K562 (cell line): ENCODE measurements around the gene MBOAT2. TPM values are rescaled to one million over a fixed set of nuclear protein-coding genes. Genes with fewer than 3 reads are reported as not detected.

ENCODE experiments used
- ATAC-seq: fragments of 200-7000 bp; cut with Tn5 transposase; 3 replicates; pipeline ENCODE4 v1.9.1; 2020; ENCODE audit warnings: moderate library complexity
- BruUV-seq: library from RNA; stranded (reverse); fragments of 400-500 nt; replicated peaks from 2 replicates; lab custom pipeline; 2021; lab: Mats Ljungman, UMichigan
- CTCF ChIA-PET: fragments of 300-600 bp; formaldehyde crosslinking; extraction: SDS; loops from one replicate; lab custom pipeline; 2021; ENCODE audit warnings: low intra/inter-chr PET ratio; lab: Yijun Ruan, JAX
- POLR2A ChIA-PET: fragments of 300-600, 350-650 bp; sonication (Branson Sonifier 250); formaldehyde crosslinking; extraction: SDS; loops from one replicate; lab custom pipeline; 2021; ENCODE audit warnings: antibody characterized with exemption, inconsistent platforms; lab: Yijun Ruan, JAX
- DNase-seq, 4 experiments: peaks; one replicate each; pipeline versions ENCODE4 v3.0.0 to v3.0.0-alpha.2; 2011 to 2018; ENCODE audit warnings: low spot score in 3 of 4, mixed read lengths in 3 of 4; ENCODE audit errors: extremely low read depth in 1 of 4
- FAIRE-seq: peaks from 2 replicates; lab custom pipeline; 2011; peaks lifted over from hg19 to GRCh38; lab: Jason Lieb, UNC
- H2AFZ ChIP-seq: 2 replicates; pipeline ENCODE4 v1.6.0; 2011; ENCODE audit warnings: low read depth, low read length, control low read depth, inconsistent platforms
- H3K27ac ChIP-seq: fragments of 200-600 bp; 3 replicates; pipeline ENCODE4 v1.8.0; 2011; ENCODE audit warnings: low read depth, mild to moderate bottlenecking, control low read depth, inconsistent platforms, low read length, moderate library complexity, mixed read lengths; ENCODE audit errors: extremely low read depth
- H3K27me3 ChIP-seq, 2 experiments: fragments of 300-600 bp in 1 of 2; 2 replicates in 1 of 2; 3 replicates in 1 of 2; pipeline versions ENCODE4 v1.6.0 to v1.8.0; 2011; ENCODE audit warnings: inconsistent platforms in 2 of 2, low read length in 2 of 2, mild to moderate bottlenecking in 1 of 2, mixed read lengths in 1 of 2, moderate library complexity in 1 of 2; ENCODE audit not compliant: control insufficient read depth in 2 of 2, insufficient read depth in 2 of 2
- H3K36me3 ChIP-seq: fragments of 300-600 bp; 3 replicates; pipeline ENCODE4 v1.8.0; 2011; ENCODE audit warnings: mild to moderate bottlenecking, low read length, inconsistent platforms; ENCODE audit not compliant: control insufficient read depth, insufficient read depth
- H3K4me1 ChIP-seq, 2 experiments: fragments of 200-600 bp in 1 of 2; replicated peaks in 1 of 2; 2 replicates in 1 of 2; 3 replicates in 1 of 2; pipeline versions ENCODE4 v1.5.1 to v1.8.0; 2011; ENCODE audit warnings: inconsistent platforms in 2 of 2, low read length in 2 of 2, mild to moderate bottlenecking in 1 of 2, mixed read lengths in 1 of 2, moderate library complexity in 1 of 2; ENCODE audit not compliant: control insufficient read depth in 2 of 2, insufficient read depth in 2 of 2
- H3K4me2 ChIP-seq: 2 replicates; pipeline ENCODE4 v1.6.1; 2011; ENCODE audit warnings: low read length, control low read depth, inconsistent platforms, mixed read lengths; ENCODE audit not compliant: insufficient read depth
- H3K4me3 ChIP-seq: fragments of 200-600 bp; sonication (generic), shearing (Covaris generic); 2 replicates; pipeline ENCODE4 v1.5.1; 2016; ENCODE audit warnings: control low read depth, inconsistent platforms
- H3K79me2 ChIP-seq: fragments of 200-600 bp; 3 replicates; pipeline ENCODE4 v1.8.0; 2011; ENCODE audit warnings: low read length, inconsistent platforms; ENCODE audit not compliant: control insufficient read depth, insufficient read depth
- H3K9ac ChIP-seq, 2 experiments: 2 replicates each; pipeline versions ENCODE4 v1.6.0 to v1.6.1; 2011; ENCODE audit warnings: low read depth in 2 of 2, low read length in 2 of 2, control low read depth in 1 of 2, inconsistent platforms in 1 of 2, mild to moderate bottlenecking in 1 of 2, mixed read lengths in 1 of 2; ENCODE audit not compliant: insufficient read depth in 1 of 2
- H3K9me1 ChIP-seq: one replicate; pipeline ENCODE4 v1.6.0; 2011; ENCODE audit warnings: inconsistent platforms, mild to moderate bottlenecking, low read length, moderate library complexity; ENCODE audit not compliant: control insufficient read depth, insufficient read depth
- H3K9me3 ChIP-seq: replicated peaks from 2 replicates; pipeline ENCODE4 v1.5.1; 2011; ENCODE audit warnings: low read depth, low read length, inconsistent platforms; ENCODE audit not compliant: control insufficient read depth, insufficient read depth
- H4K20me1 ChIP-seq: replicated peaks from 2 replicates; pipeline ENCODE4 v1.6.1; 2011; ENCODE audit warnings: low read length, inconsistent platforms, mixed read lengths; ENCODE audit not compliant: control insufficient read depth, insufficient read depth
- CTBP1 ChIP-seq: fragments of 450-650 bp; IDR thresholded peaks from 2 replicates; pipeline ENCODE4 v1.6.1; 2016; ENCODE audit warnings: borderline replicate concordance
- EP300 ChIP-seq: IDR thresholded peaks from 2 replicates; pipeline ENCODE4 v1.6.1; 2012; ENCODE audit warnings: low read length, improper control_type of control experiment
- HSF4 ChIP-seq: fragments of 250-450 bp; sonication (Bioruptor Pico); IDR thresholded peaks from 2 replicates; pipeline ENCODE4 v2.1.2; 2022; ENCODE audit warnings: mild to moderate bottlenecking, moderate library complexity, borderline replicate concordance
- KDM2B ChIP-seq: fragments of 250-450 bp; sonication (Bioruptor Pico); IDR thresholded peaks from 2 replicates; pipeline ENCODE4 v1.8.0; 2021; ENCODE audit warnings: mild to moderate bottlenecking, moderate library complexity
- KLF1 ChIP-seq: fragments of 450-650 bp; IDR thresholded peaks from 2 replicates; pipeline ENCODE4 v1.6.1; 2016; ENCODE audit warnings: missing genetic modification characterization, missing compliant biosample characterization
- NFIX ChIP-seq: fragments of 250-450 bp; sonication (Bioruptor Pico); IDR thresholded peaks from 2 replicates; pipeline ENCODE4 v1.4.0; 2020; ENCODE audit warnings: low read depth, mild to moderate bottlenecking, moderate library complexity
- RNF2 ChIP-seq: sonication (generic); IDR thresholded peaks from 2 replicates; pipeline ENCODE4 v1.6.1; 2016
- SMAD3 ChIP-seq: fragments of 450-650 bp; formaldehyde crosslinking; conservative IDR thresholded peaks from 2 replicates; pipeline ENCODE4 v1.4.0; 2020; ENCODE audit warnings: mild to moderate bottlenecking
- SNAPC5 ChIP-seq: fragments of 250-450 bp; sonication (Bioruptor Pico); IDR thresholded peaks from 2 replicates; pipeline ENCODE4 v1.8.0; 2021; ENCODE audit warnings: moderate library complexity, mild to moderate bottlenecking, inconsistent platforms
- TEAD1 ChIP-seq, 2 experiments: fragments of 450-650 bp in 1 of 2; sonication (generic) in 1 of 2; formaldehyde crosslinking; IDR thresholded peaks; 2 replicates each; pipeline versions ENCODE4 v1.4.0 to v1.8.0; 2020 to 2022; ENCODE audit warnings: mild to moderate bottlenecking in 2 of 2, missing genetic modification reagents in 1 of 2
- THRAP3 ChIP-seq: fragments of 450-650 bp; IDR thresholded peaks from 2 replicates; pipeline ENCODE4 v1.6.1; 2016; ENCODE audit warnings: mild to moderate bottlenecking, inconsistent platforms, borderline replicate concordance
- ZKSCAN1 ChIP-seq: fragments of 150-350 bp; IDR thresholded peaks from 2 replicates; pipeline ENCODE4 v1.6.1; 2016; ENCODE audit warnings: low read depth, low read length
- ZNF23 ChIP-seq: fragments of 250-450 bp; sonication (Bioruptor Pico); IDR thresholded peaks from 2 replicates; pipeline ENCODE4 v1.4.0; 2020; ENCODE audit warnings: mild to moderate bottlenecking
- ZNF449 ChIP-seq: fragments of 250-450 bp; sonication (Bioruptor Pico); IDR thresholded peaks from 2 replicates; pipeline ENCODE4 v1.8.0; 2022; ENCODE audit warnings: moderate library complexity, mild to moderate bottlenecking, inconsistent platforms
- WGBS: fragments of 100-300 bp; shearing (Covaris generic); methylation state at CpG from one replicate; pipeline ENCODE4 v1.1.6; 2016; ENCODE audit warnings: low coverage, mixed read lengths; ENCODE audit not compliant: insufficient coverage; ENCODE audit errors: missing lambda C conversion rate; 5-methylcytosine and 5-hydroxymethylcytosine counted together
- in situ Hi-C: fragments of 300-500 bp; cut with MboI; formaldehyde crosslinking; loops from 4 replicates; pipeline ENCODE4 v1.15.0; 2018; ENCODE audit warnings: inconsistent platforms, mixed read lengths
- intact Hi-C: fragments of 100-400 bp; cut with micrococcal nuclease; formaldehyde crosslinking; loops from 2 replicates; pipeline ENCODE4 v1.14.2; 2022
- polyA plus RNA-seq, 8 experiments: library from polyadenylated mRNA; depleted of rRNA in 4 of 8; stranded (reverse) in 5 of 8; unstranded in 3 of 8; fragments of >200 nt; fragmentation: Nextera tagmentation in 2 of 8; fragmentation: Illumina TruSeq in 1 of 8; extraction: Ambion mirVana in 2 of 8; extraction: Trizol in 1 of 8; gene quantifications; 2 replicates each; pipeline versions ENCODE4 v1.2.1 to v1.2.3, GENCODE V29; 2011 to 2014; ENCODE audit warnings: inconsistent platforms in 1 of 8, missing spikeins in 1 of 8
- total RNA-seq, 7 experiments: library from RNA; depleted of rRNA in 6 of 7; stranded (reverse); fragments of >200 nt in 6 of 7; fragmentation: Illumina TruSeq in 2 of 7; extraction: Trizol in 2 of 7; gene quantifications; 2 replicates each; pipeline versions ENCODE4 v1.2.1 to v1.2.3, GENCODE V29; 2011 to 2021; ENCODE audit warnings: low replicate concordance in 1 of 7

The MBOAT2 gene
- total and polyA plus RNA-seq, 9 of the 15 experiments (the other 6 are each of a cell fraction or from before 2014, with no cell fraction given): 8.4 to 122 (median 27.6) TPM

- POLR2A ChIA-PET: no interaction called here
- Histone ChIP-seq H3K4me1 (no peaks in the 10 kb centered on the region), H3K4me2 (no peak overlapping the region), H3K9me3 (no peaks in the 10 kb centered on the region), H3K9me1 (no peaks in the 10 kb centered on the region), H4K20me1 (no peaks in the 10 kb centered on the region), H3K79me2 (no peaks in the 10 kb centered on the region), H2AFZ (no peak overlapping the region), H3K27ac (no peak overlapping the region), H3K36me3 (no peaks in the 10 kb centered on the region), H3K9ac (no peak overlapping the region), H3K4me3 (no peak overlapping the region), H3K27me3 (no peaks in the 10 kb centered on the region)
- no peak for ATAC-seq
- WGBS: 33% methylated on average over 1 of the region's 1 CpG
- CTCF ChIA-PET: no interaction called here
- no TSS peak for BruUV-seq
- intact Hi-C loops (no loop called here), in situ Hi-C loops (no loop called here)
- DNase-seq: no peak
- no peak for FAIRE-seq
- TF ChIP-seq THRAP3 (no peak), KLF1 (tag) (no peak), SMAD3 (no peak), EP300 (no peak), ZKSCAN1 (no peak), KDM2B (CRISPR knock-in tag) (no peak), NFIX (CRISPR knock-in tag) (no peak), ZNF449 (no peak), HSF4 (CRISPR knock-in tag) (no peak), SNAPC5 (CRISPR knock-in tag) (no peak), RNF2 (no peak), ZNF23 (CRISPR knock-in tag) (no peak), CTBP1 (no peak), TEAD1 (CRISPR knock-in tag; IDR thresholded peaks at IDR 0.05) (no peak)
These were observed 7.4 kb upstream of the MBOAT2 start for GRCh38 chr2:9010866-9011265.
